Osteoblast (primary cell): ENCODE data around the gene FGF11. TPM values are rescaled to one million over a fixed set of nuclear protein-coding genes. Genes with fewer than 3 reads are reported as not detected.
A peak's percentile ranks its signal among the peaks of the same experiment; 100 is the strongest.

Source experiments
- DNase-seq: peaks from one replicate; pipeline ENCODE4 v3.0.0; 2011; ENCODE audit warnings: low spot score, mixed read lengths; ENCODE audit not compliant: insufficient read length; ENCODE audit errors: missing footprints
- H2AFZ ChIP-seq: 2 replicates; pipeline ENCODE4 v1.6.0; 2011; ENCODE audit warnings: mild to moderate bottlenecking, low read length
- H3K27ac ChIP-seq: 2 replicates; pipeline ENCODE4 v1.5.1; 2011; ENCODE audit warnings: mild to moderate bottlenecking, low read depth, low read length, moderate library complexity
- H3K27me3 ChIP-seq: 2 replicates; pipeline ENCODE4 v1.6.0; 2012; ENCODE audit warnings: mild to moderate bottlenecking, control low read depth, inconsistent platforms, low read length, moderate library complexity; ENCODE audit not compliant: insufficient read depth
- H3K36me3 ChIP-seq: 2 replicates; pipeline ENCODE4 v1.5.1; 2011; ENCODE audit warnings: mild to moderate bottlenecking, low read length, control low read depth, moderate library complexity; ENCODE audit not compliant: insufficient read depth
- H3K4me1 ChIP-seq: 2 replicates; pipeline ENCODE4 v1.5.1; 2011; ENCODE audit warnings: mild to moderate bottlenecking, low read length, control low read depth, moderate library complexity; ENCODE audit not compliant: insufficient read depth
- H3K4me2 ChIP-seq: 2 replicates; pipeline ENCODE4 v1.6.0; 2011; ENCODE audit warnings: mild to moderate bottlenecking, low read length; ENCODE audit not compliant: insufficient read depth
- H3K4me3 ChIP-seq: fragments of 200-600 bp; sonication (generic); 3 replicates; pipeline ENCODE4 v1.5.1; 2012; ENCODE audit warnings: mild to moderate bottlenecking, low read length, inconsistent platforms; ENCODE audit not compliant: insufficient read depth
- H3K79me2 ChIP-seq: 2 replicates; pipeline ENCODE4 v1.6.0; 2012; ENCODE audit warnings: mild to moderate bottlenecking, low read length, control low read depth, inconsistent platforms; ENCODE audit not compliant: insufficient read depth
- H3K9me3 ChIP-seq: 2 replicates; pipeline ENCODE4 v1.5.1; 2011; ENCODE audit warnings: low read depth, low read length, control low read depth
- H4K20me1 ChIP-seq: 2 replicates; pipeline ENCODE4 v1.6.0; 2012; ENCODE audit warnings: mild to moderate bottlenecking, low read length, control low read depth; ENCODE audit not compliant: insufficient read depth
- CTCF ChIP-seq: IDR thresholded peaks from 2 replicates; pipeline ENCODE4 v1.5.1; 2011; ENCODE audit warnings: mild to moderate bottlenecking, low read depth, low read length, moderate library complexity; ENCODE audit errors: extremely low read depth
- total RNA-seq: library from RNA; depleted of rRNA; stranded (reverse); fragments of >200 nt; gene quantifications from 2 replicates; pipeline ENCODE4 v1.2.3, GENCODE V29; 2012

The FGF11 gene
- total RNA-seq, 1 donor, result 0.36 TPM

GRCh38 chr17:7440113-7440833 lies 961 bp downstream of the FGF11 start:
- peak overlapping the region; percentile 41 for H2AFZ ChIP-seq
- no peaks in the 10 kb centered on the region for H3K9me3 ChIP-seq
- H4K20me1 ChIP-seq, result no peaks in the 10 kb centered on the region
- DNase-seq, result peak; percentile 86
- H3K79me2 ChIP-seq, result no peaks in the 10 kb centered on the region
- H3K27me3 ChIP-seq, result peaks cover 41% of the 10 kb centered on the region
- peak overlapping the region; percentile 77 for H3K4me2 ChIP-seq
- H3K4me1 ChIP-seq, result peaks cover 35% of the 10 kb centered on the region
- H3K27ac ChIP-seq, result no peak overlapping the region
- no peaks in the 10 kb centered on the region for H3K36me3 ChIP-seq
- TF ChIP-seq CTCF, result no peak
- peak overlapping the region; percentile 58 for H3K4me3 ChIP-seq

- peak overlapping the region; percentile 58 for H3K4me3 ChIP-seq
- no peak overlapping the region for H3K27ac ChIP-seq
- no peaks in the 10 kb centered on the region for H3K9me3 ChIP-seq
- DNase-seq, result peak; percentile 94
- no peaks in the 10 kb centered on the region for H4K20me1 ChIP-seq
- H3K4me1 ChIP-seq, result peaks cover 29% of the 10 kb centered on the region
- TF ChIP-seq CTCF, result no peak
- peaks cover 46% of the 10 kb centered on the region for H3K27me3 ChIP-seq
- no peaks in the 10 kb centered on the region for H3K79me2 ChIP-seq
- no peak overlapping the region for H2AFZ ChIP-seq
- no peaks in the 10 kb centered on the region for H3K36me3 ChIP-seq
- H3K4me2 ChIP-seq, result peak overlapping the region; percentile 77
These were observed 1.5 kb downstream of the FGF11 start for GRCh38 chr17:7440834-7441195.

- Histone ChIP-seq H3K27me3 (peaks cover 48% of the 10 kb centered on the region), H3K79me2 (no peaks in the 10 kb centered on the region), H3K4me1 (peaks cover 29% of the 10 kb centered on the region), H3K36me3 (no peaks in the 10 kb centered on the region), H3K4me2 (peak overlapping the region; percentile 77), H2AFZ (no peak overlapping the region), H3K9me3 (no peaks in the 10 kb centered on the region), H3K4me3 (no peak overlapping the region), H3K27ac (no peak overlapping the region), H4K20me1 (no peaks in the 10 kb centered on the region)
- peak; percentile 76 for DNase-seq
- no peak for TF ChIP-seq CTCF
These were observed 2.0 kb downstream of the FGF11 start for GRCh38 chr17:7441266-7441665.

GRCh38 chr17:7442142-7442541 lies 2.8 kb downstream of the FGF11 start:
- Histone ChIP-seq H3K79me2 (no peaks in the 10 kb centered on the region), H3K4me2 (no peak overlapping the region), H3K27ac (no peak overlapping the region), H3K9me3 (no peaks in the 10 kb centered on the region), H3K4me3 (no peak overlapping the region), H2AFZ (no peak overlapping the region), H3K36me3 (no peaks in the 10 kb centered on the region), H3K27me3 (peaks cover 55% of the 10 kb centered on the region), H4K20me1 (no peaks in the 10 kb centered on the region), H3K4me1 (peaks cover 24% of the 10 kb centered on the region)
- TF ChIP-seq CTCF, result no peak
- DNase-seq, result peak; percentile 44
